Fibroblast of skin of left biceps (primary cell): ENCODE results near the gene TRPV6.

Experiments
- DNase-seq, 2 experiments: peaks; one replicate each; pipeline ENCODE4 v3.0.0-alpha.2; 2013; ENCODE audit warnings: low read depth in 2 of 2

The TRPV6 gene

DNA sequence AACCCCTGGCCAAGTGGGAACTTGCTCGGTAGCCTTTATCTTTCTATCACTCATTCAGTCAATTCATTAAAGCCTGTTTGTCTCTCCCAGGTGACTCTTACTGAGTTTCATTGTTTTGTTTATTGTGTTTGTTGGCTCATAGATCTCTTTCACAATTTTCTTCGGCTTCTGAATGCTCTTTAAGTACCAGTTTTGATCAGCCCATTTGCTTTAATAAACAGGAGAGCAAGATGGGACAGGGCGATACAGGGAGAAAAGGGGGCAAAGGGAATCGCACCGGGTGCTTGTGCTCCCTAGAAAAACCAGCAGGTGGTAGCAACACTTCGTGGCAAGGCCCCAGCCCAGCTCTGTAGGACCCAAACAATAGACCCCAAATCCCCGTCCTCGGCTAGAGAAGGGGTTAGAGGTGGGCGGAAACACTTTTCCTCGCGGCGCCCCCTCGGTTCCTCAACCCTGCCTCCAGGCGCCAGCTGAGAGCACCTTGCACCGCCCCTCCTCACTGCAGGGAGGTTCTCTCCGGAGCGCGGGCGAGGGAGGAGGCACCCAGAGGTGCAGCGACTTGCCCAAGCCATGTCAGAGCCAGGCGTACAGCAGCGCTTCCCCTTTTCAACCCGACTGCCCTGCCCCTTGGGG is 31.7 kb downstream of the TRPV6 start:
- DNase-seq, result no peak

DNA sequence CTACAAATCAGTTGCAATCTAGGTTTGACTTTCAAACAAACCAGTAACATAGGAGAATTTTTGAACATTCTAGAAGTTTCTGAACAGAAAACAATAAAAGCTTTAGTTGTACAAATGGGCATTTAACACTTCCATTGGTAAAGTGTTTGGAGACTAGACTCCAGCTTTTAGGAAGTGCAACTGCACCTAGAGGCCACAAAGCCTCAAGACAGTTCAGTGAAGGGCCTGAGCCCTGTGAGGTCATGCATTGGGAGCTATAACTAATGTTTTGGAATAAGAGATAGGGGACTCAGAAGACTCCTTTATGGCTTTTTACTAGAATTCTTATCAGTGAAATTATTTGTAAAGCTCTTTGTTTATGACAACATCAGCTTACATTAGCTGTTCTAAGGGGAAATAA is 33.6 kb downstream of the TRPV6 start:
- no peak for DNase-seq

DNA sequence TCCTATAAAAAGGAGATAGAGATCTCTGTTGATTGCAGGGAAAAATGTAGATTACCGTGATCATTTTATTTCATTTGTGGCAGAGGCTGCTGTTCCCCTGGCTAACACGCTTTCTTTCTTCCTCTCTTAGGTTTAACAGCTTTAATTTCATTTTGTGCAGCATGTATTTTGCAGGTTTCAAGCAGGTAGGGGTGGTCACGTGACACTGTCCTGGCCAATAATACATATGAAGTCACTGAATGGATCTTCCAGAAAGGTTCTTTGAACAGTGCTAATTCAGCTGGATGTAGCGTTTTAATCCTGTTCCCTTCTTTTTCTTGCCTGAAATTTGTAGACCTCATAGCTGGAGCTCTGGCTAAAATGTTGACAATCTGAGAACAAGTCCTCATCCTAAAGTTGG is 34.3 kb downstream of the TRPV6 start:
- no peak for DNase-seq

DNA sequence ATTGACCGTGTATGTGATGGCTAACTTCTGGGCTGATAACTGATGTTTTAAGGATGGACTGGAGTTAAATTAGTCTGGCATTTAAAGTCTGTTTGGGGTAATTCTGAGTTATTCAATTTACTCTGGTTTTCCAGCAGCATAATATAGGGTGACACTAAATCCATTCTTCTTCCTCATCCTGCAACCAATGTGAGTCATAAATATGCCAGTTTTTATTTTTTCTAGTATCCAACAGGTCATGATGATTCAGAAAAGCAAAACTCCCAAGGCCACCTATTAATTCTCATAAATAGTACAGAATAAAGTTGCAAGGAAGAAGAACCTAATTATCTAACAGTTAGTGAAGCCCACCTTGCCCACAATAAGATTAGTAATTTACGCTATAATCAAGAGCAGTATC is 38.2 kb downstream of the TRPV6 start:
- no peak for DNase-seq

DNA sequence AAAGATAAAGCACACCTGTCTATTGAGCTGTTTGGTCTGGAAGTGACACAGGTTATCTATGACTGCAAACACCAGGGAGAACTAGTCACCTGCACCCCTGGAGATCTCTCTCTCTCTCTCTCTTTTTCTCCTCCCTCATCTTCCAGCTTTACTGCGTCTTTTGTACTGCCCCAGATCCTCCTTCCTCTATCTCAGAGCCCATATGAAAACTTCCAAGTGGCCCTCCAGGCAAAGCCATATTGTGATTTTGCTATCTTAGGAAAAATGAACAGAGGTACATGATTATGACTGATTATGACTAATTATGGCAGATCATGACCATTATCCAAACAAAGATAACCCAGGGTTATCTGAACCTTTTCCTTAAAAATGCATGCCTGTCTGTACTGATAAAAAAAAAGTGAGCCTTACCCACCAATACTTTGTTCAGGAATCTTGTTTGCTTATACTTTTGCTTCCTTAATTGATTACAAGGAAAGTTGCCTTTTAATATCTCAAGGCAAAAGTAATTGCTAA is 43.2 kb downstream of the TRPV6 start:
- DNase-seq, result no peak

DNA sequence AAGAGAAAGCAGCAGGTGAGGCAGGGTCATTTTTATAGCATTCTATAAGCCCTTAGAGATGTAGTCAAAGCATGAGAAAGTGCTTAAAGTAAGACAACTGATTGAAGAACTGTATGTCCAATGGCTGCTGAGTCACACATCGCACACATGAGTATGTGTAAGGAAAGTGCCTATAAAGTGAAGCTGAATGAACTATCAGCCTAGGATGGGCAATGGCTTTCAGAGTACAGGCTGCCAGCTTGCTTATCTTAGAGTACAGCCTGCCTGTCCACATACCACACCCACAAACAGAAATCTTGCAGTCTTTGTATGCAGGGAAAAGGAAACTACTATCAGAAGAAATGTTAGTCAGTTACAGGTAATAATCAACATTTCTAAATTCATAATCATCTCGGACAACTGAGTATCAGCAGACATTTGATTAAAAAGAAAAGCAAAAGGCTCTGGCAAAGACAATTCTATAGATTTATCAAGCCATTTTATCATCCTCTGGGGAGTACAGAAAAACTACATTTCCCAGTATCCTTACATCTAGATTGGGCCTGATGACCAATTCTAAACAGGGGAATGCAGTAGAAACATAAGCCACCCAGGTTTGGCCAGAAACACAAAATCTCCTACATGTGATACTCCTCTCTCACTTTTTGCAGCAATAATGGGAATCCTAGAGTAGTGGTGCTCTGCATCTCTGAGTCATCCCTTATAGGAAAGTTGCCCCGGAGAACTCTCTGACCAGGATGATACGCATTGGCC is 46.9 kb downstream of the TRPV6 start:
- DNase-seq, result no peak

DNA sequence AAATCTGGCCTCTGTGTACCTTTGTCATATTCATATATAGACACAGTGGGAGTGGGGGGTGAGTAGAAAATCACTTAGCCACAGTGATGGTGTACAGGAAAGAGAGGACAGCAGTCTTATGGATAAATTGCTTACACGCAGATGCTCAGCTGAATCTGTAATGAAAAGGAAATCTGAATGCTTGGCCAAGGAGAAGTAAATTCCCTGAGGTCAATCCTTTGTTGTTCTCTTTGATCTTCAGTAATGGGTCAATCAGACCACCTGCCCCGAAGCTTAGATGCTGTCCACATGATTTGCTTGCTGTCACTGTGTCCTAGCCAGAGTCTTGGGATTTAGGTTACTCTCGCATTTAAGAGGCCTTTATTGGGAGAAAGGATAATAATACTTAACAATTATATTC is 49.1 kb downstream of the TRPV6 start:
- DNase-seq, result no peak

DNA sequence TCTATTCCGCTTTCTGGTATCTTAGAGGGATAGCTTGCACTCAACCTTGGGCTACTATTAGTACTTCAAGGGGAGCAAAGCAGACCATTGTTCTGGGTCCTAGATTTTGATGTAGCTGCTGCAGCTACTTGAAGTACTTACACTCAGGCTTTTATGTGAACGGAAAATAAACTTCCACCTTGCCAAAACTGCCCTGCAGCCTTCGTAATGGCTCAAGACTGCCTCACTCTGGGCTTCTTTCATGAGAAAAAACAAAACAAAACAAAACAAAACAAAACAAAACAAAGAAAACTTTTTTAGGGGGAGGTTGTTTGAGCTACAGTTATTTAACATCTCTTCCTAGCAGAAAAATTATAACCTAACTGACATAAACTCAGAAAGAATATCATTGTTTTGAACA is 50.1 kb downstream of the TRPV6 start:
- no peak for DNase-seq

DNA sequence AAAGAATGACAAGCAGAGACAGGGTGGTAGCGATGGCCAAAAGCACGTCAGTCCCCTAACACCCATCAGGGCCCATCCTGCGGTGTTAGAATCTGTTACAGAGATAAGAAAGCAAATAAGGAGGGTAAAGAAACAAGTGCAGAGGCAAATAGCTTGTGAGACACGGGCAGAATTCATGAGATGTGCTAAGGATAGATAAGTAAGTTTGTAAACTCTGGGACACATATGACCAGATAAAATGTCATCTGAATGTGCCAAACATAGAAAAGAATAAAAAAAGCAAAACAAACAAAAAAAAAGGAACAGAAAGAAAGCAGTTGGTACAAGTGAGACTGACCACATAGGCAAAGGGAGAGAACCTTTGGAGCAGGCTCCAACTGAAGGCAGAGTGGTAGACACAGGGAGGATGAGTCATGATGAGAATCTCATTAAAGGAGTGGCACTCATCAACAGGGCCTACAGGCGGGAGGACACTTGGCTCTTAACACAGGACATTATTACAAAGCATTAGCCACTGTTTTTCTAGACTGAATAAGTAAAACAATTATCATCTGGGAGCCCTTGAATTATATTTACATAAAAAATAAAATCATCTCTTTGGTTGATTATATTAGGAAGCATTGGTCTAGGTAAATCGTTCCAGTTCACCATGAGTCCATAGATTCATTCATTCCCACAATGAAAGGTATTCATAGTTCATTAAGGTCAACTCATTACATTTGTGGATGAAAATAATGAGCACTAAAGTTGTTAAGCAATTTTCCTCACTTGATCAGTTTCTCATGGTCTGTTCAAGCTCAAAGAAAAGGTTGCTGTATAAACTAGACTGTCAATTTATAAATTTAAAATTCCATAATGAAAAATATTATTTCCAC is 52.1 kb downstream of the TRPV6 start:
- DNase-seq, result no peak

DNA sequence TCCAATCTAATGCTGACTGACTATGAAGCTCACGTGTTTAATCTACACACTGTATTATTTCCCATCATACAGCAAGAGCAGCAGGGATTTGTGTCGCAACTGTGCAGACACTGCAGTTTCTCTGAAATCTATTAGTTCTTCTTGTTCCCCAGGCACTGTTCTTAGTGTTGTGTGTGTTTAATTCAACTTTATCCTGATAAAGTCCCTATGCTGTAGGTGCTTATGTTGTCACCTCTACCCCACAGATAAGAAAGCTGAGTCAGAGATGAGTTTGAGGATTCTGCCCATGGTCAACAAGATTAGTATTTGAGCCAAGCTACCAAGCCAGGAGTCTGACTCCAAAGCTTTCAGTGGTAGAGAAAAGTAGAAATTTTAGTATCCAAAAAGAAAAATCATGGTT is 53.1 kb downstream of the TRPV6 start:
- no peak for DNase-seq

DNA sequence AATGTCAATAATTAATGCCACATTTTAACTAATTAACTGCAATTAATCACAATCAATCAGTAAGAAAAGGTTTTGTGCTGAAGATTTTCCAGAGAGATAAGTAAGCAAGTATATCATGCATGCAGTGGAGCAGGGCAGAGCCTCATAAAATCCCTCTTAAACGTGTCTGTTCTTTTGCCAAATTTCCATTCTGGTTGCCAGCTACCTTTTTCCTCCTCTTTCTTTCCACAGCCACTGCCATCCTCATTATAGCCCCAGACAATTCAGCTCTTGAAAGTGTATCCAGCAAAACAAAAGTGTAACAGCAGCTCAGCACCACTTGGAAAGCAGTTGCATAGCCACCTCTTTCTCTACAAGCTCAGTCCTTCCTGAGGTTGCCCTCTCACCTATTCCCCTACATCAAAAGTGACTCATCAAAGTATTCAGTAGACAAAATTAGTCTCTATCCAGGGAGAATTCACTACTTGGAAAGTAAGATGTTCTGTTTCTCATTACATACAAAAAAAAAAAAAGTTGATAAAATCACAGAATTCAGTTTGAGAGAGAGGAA is 57.5 kb downstream of the TRPV6 start:
- no peak for DNase-seq

DNA sequence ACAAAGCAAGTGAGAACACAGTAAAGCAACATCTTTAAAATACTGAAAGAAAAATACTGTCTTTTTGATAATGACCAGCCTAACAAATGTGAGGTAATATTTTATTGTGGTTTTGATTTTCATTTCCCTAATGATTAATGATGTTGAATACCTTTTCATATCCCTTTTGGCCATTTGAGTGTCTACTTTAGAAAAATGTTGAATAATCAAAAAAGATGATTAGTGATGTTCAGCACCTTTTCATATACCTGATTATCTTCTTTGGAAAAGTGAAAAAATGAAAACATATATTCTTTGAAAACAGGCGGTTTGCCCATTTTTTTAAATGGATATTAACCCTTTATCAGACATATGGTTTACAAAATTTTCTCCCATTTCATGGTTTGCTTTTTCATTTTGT is 62.8 kb downstream of the TRPV6 start:
- DNase-seq, result no peak
